HG03064 (cell line): Measurements from ENCODE around the gene GSTM3.
"Not testable (repeated sequence)": the region's sequence is repeated elsewhere in the genome, so short reads cannot be mapped to it uniquely, and the experiment has no call there.

Experiments
- ATAC-seq: cut with Tn5 transposase; IDR thresholded peaks from one replicate; pipeline ENCODE4 v1.9.1; 2021; ENCODE audit warnings: low read depth; ENCODE audit not compliant: unreplicated experiment

The GSTM3 gene

GRCh38 chr1:109732390-109732881 is 8.4 kb downstream of the GSTM3 start:
- ATAC-seq = no peak

GRCh38 chr1:109730666-109731065 is 10.2 kb downstream of the GSTM3 start:
- no peak for ATAC-seq

- ATAC-seq = no peak
These were observed 12.0 kb downstream of the GSTM3 start for GRCh38 chr1:109728870-109729269.

DNA sequence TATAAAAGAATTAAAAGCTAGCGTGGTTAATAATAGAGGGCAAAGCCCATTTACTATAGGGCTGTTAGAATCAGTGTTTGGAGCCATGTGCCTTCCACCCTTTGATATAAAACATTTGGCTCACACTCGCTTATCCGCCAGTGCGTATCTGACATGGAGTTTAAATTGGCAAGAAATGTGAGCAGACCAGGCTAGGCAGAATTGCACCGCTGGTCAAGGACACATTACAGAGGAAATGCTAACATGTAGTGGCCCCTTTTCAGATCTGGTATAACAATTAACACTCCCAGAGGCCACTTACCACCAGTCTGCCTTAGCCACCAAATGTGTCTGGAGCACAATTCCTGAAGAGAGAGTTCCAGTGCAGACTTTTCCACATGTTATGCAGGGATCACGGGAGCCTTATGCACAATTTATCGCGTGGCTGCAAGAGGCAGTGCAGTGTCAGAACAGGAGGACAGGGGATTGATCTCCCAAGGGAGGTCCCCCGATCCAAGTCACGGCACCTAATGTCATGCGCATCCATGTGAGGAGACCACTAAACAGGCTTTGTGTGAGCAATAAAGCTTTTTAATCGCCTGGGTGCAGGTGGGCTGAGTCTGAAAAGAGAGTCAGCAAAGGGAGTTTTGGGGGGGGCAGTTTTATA is 14.0 kb downstream of the GSTM3 start:
- ATAC-seq = no peak

DNA sequence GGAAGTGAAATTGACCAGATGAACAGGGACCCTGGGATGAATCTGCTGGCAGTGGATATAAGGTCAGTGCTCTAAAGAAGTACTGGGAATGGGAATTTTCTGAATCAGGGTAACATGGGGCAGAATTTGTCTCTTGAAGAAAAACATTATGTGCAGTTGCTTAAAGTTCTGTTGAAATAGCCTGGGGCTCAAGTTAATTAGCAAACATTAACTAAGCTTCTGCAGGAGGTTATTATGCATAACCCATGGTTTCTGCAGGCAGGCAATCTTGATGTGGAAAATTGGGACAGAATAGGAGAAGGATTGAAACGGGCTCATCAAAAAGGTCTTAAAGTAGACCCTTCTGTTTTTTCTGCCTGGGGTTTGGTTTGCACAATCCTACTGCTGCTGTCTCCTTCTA is 14.8 kb downstream of the GSTM3 start:
- no peak for ATAC-seq

- ATAC-seq = no peak
These were observed 15.3 kb downstream of the GSTM3 start for GRCh38 chr1:109725510-109725909.

DNA sequence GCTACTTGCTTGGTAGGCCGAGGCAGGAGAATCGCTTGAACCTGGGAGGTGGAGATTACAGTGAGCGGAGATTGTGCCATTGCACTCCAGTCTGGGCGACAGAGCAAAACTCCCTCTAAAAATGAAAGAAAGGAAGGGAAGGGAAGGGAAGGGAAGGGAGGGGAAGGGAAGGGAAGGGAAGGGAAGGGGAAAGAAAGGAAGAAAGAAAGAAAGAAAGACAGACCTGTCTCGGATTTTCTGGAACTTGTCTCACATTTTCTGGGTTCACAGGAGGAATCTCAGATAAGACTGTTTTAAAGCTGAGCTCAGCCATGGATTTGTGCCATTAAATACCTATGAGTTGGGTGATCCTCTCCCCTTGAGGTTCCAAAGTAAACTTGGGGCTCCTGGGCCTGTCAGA is 15.9 kb downstream of the GSTM3 start:
- ATAC-seq = no peak

DNA sequence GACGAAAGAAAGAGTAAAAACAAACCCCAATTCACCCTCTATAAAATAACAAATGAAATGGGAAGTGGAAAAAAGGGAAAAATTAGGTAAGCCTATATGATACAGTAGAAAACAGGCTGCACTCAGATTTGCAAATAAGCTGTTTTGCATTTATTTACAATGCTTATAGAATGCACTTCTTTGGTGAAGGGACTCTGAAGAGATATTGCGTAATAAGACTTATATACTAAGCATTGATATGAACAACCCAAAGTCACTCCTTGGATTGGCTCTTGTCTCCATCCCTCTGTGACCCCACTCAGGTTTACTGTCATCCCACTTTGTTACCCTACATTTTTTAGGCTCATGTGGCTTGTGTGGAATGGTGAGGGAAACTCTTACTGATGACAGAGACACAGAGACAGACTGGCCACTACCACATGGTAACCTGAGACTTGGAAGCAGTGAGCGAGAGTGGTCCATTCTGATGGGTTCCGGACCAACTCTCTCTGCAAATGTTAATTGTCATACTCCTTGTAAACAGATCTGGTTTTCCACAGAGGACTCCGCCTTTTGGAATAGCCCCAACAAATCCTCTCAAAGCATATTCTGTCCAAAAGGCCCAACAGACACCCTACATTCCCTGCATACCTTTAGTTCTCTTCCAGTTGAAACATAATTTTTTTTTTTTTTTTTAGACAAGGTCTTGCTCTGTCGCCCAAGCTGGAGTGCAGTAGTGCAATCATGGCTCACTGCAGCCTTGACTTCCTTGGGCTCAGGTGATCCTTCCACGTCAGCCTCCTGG is 17.7 kb downstream of the GSTM3 start:
- no peak for ATAC-seq

- no peak for ATAC-seq
These were observed 18.9 kb downstream of the GSTM3 start for GRCh38 chr1:109721971-109722370.

DNA sequence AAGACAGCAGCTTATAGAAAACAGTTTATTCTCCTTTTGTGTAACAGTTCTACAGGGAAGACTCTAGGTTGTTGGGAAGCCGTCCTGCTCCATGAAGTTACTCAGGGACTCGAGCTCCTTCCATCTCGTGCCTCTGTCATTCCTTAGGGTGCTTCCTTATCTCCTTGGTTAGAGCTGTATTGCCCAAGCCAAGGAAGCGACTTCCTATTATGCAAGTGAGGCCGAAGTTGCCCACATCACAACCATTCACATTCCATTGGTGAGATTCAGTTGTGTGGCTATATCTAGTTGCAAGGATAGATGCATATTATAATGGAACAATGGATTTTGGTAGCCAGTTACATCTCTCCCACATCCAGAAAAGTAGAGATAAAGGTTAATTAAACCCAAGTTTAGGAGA is 19.8 kb downstream of the GSTM3 start:
- no peak for ATAC-seq

DNA sequence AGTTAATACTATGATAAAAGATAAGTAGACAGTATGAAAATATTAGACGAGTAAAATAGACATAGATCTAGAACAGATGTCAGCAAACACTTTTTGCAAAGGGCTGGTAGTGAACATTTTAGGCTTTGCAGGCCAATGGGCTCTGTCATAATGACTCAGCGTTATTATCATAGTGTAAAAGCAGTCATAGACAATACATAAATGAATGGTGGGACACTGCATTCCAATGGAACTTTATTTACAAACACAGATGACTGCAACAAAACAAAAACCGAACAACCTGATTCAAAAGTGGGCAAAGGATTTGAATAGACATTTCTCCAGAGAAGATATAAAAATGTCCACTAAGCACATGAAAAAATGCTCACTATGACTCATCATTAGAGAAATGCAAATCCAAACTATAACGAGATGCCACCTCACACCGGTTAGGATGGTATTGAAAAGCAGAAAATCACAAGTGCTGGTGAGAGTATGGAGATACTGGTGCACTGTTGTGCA is 21.5 kb downstream of the GSTM3 start:
- no peak for ATAC-seq

DNA sequence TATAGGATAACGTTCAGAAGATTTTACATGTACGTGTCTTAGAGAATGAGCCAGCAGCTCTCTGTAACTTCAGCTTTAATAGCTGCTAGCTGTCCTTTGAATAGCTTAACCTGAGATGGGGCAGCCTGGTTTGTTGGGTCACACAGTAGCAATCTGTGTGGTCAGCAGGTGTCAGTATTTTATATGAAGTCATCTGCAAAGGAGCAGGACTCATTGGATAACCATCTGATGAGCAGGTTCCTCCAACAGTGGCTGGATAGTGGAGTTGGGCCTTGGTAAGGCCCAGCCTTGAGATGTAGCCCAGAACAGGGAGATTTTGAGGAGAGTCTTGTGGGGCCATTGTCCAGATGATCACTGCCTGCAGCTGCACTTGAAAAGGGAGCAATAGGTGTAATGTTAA is 22.3 kb downstream of the GSTM3 start:
- no peak for ATAC-seq

DNA sequence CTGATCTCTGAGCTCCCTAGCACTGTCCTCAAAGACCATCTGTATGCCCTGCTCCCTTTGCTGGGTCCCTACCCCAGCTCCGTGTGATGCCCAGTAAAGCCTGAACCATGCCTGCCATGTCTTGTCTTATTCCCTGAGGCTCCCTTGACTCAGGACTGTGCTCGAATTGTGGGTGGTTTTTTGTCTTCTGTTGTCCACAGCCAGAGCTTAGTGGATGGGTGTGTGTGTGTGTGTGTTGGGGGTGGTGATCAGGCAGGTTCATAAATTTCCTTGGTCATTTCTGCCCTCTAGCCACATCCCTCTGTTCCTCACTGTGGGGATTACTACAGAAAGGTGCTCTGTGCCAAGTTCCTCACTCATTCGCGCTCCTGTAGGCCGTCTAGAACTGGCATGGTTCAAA is 23.1 kb downstream of the GSTM3 start:
- ATAC-seq = no peak

- no peak for ATAC-seq
These were observed 24.2 kb downstream of the GSTM3 start for GRCh38 chr1:109716570-109717090.

DNA sequence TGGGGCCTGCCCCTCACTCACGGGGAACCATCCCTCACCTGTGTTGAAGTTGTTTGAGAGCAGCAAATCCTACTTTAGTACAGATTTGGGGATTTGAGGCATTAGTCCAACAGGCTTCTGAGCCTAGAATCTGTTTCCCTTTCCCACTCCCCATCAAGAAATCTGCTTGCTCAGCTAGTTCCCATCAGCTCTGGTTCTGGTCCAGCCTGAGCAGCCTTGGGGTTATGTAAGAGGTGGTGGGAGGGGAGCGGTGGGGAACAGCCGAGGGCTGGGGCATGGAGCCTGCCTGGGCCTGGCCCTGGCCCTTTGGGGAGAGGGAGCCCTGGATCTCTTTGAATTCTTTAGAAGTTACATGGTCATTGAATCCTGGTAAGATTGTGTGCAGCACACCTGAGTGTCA is 24.7 kb downstream of the GSTM3 start:
- no peak for ATAC-seq

GRCh38 chr1:109714661-109715372 is 26.0 kb downstream of the GSTM3 start:
- no peak for ATAC-seq

DNA sequence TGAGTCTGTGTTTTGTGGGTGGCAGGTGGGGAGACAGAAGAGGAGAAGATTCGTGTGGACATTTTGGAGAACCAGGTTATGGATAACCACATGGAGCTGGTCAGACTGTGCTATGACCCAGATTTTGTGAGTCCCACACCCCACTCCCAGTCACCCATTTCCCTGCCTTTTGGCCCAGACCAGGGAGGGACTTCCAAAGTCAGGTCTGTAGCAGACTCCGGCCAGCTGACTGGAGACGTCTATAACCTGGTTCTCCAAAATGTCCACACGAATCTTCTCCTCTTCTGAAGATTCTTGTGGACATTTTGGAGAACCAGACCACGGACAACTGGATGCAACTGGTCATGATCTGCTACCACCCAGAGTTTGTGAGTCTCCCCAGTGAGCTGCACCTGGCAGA is 27.2 kb downstream of the GSTM3 start:
- no peak for ATAC-seq

GRCh38 chr1:109712321-109712864 is 28.4 kb downstream of the GSTM3 start:
- no peak for ATAC-seq

GRCh38 chr1:109711593-109712320 is 29.1 kb downstream of the GSTM3 start, which contains the start of gene GSTM5:
TSS of gene GSTM5 (plus strand) at chr1:109712251. CDS start at chr1:109712313, 62 bp downstream.
- not testable (repeated sequence) for ATAC-seq

DNA sequence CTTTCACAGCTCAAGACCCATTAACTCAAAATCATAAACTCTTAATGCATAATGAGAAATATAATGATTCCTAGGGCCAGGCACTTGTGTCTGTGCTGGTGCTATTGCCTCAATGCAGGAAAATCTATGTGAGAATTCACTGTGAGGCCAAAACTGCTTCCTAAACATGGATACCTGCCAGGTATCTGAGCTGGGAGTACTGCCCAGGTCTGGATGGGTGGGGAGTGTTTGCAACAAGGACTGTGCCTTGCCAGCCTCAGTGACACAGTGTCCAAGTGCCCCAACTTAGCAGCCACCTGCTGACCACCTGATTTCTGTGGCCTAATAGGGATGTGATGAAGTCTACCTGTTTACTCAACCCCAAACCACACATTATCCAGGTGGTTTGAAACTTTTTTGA is 31.0 kb downstream of the GSTM3 start:
- ATAC-seq = not testable (repeated sequence)
